CD4-positive, alpha-beta T cell treated with Interleukin-6 at 100 ng/mL for 8 hours (primary cell): ENCODE data around the gene TFB2M.

Experiments used
- DNase-seq: peaks from one replicate; pipeline ENCODE4 v3.0.0-alpha.2; 2020; ENCODE audit warnings: mixed read lengths, low spot score

TFB2M gene

DNA sequence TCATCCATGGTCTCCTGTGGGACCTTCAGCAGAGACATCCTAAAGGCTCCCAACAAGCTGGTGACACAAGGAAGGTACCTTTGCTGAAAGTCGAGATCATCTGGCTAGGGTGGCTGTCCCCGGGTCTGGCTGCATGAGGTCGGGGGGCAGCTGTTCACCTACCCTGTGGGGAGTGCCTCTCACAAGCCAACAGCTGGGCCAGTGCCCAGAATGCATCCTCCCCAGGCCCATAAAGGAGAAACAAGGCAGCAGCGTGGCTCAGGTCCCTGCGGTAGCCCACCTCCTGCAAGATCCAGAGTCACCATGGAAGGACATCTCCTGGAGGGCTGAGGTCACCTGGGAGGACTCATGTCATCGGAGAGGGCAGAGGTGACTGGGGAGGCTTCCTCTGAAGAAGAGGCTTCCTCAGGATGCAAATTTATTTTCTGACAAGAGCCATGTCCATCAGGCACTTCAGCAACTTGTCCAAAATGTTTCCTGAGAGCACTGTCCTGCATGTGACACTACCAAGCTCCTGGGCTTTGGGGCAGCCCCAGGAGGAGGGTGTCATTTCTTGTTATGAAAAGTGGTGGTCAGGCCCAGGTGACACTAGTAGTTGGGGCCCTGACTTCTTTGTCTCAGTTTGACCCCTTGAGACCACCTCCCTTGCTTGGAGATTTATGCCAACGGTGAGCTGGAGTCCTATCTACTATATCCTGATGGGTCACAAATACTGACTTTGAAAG is 52.3 kb downstream of the TFB2M start:
- DNase-seq, result no peak

DNA sequence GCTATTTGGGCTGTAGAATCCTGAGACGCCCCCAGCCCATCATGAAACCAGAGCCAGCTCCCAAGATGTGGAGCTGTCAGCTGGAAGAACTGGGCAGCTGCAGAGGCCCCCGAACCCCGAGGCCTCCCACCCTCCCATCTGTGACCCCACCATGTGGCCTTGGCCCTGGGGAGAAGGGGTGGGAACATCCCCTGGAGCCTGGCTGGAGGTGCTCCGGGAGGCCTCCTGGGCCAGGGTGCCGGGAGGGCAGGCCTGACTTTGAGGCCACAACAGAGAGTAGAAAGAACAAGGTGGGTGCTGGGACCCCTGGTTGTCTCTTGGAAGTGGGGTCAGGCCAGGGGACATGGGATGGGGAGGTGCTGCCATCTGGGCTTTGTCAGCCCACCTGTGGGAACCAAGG is 53.0 kb downstream of the TFB2M start:
- DNase-seq, result no peak

DNA sequence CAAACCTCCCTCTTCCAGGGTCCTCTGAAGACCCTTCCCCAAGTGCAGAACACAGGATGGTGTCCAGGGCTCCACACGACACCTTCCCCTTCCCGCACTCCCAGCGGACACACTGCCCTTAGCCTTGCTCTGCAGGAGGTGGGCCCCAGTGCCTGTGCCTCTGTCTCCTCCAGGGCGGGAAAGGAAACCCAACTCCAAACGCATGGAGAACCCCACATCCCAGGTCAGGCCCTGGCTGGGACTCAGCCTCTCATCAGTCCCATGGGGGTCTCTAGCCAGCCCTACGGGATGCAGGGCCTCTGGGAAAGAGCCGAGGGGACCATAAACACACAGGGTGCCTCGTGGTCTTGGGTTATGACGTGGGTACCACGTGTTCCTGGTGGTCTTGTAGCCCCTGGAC is 53.4 kb downstream of the TFB2M start:
- DNase-seq, result no peak

DNA sequence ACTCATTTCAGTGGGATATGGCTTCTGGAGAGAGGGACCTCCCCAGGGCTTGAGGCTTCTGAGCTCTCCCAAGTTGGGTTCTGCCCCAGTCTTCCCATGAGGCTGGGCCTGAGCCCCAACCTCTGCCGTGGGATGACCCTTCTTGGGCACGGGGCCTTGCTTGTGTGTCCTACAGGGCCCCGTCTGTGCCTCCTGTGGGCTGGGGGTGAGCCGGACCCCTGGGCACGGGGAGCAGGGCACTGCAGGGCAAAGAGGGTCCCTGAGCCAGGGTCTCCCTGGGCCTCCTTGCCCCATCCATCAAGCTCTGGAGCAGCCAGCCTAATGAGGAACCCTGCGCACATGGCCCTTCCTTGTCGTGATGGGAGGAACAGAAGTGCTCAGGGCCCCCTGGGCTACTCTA is 53.8 kb downstream of the TFB2M start:
- no peak for DNase-seq

DNA sequence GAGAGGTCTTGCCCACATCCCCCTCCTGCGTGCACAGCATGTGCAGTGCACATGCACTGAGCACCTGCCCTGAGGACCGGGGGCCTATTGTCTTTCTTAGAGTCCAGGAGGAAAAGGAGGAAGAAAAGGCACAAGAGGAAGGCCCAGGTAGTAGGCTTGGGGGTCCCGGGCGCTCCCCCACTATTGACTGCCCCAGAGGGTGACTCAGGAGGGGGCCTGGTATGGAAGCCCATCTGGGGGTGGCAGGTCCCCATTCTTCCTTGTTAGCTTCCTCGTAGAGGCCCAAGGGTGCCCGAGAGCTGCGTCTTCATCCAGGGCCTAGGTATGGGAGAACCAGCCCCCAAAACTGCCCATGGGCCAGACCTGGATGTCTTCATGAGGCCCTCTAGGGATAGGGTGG is 54.9 kb downstream of the TFB2M start:
- DNase-seq, result no peak

DNA sequence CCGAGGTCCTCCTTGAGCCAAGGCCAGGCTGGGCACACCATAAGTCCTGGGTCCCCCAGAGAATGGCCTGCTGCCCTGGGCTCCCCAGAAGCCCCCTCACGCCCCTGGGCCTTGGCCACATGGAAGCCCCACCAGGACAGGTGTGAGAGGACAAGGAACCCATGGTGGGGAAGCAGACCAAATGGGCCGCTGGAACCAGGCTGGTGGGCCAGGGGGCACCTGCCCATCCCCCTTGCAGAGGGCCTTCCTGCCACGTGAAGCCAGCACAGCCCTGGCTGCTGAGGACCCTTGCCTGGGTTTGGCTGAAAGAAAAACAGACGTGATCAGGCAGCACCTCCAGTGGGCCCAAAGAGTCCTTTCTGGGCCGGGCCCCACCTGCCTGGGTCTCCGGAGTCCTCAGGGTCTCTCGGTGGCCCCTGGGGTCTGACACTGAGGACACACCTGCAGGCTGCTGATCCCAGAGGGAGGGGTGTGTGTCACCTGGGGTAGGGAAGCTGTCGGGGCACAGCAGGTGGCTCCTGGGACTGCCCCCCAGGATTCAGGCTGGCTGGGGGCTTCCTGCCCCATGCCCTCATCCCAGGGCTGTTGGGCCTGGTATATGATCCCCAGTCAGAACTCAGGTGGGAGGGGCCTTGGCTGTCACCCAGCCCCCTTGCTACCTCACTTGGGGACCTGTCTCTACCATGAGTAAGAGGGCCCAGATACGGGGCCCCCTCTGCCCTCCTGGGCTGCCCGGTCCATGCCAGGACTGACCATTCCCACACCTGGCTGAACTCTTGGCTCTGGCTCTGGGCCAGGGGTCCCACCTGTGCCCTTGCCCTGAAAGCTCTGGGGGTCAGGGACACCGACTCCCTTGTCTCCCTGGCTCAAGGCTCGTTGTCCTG is 55.7 kb downstream of the TFB2M start:
- DNase-seq, result no peak

DNA sequence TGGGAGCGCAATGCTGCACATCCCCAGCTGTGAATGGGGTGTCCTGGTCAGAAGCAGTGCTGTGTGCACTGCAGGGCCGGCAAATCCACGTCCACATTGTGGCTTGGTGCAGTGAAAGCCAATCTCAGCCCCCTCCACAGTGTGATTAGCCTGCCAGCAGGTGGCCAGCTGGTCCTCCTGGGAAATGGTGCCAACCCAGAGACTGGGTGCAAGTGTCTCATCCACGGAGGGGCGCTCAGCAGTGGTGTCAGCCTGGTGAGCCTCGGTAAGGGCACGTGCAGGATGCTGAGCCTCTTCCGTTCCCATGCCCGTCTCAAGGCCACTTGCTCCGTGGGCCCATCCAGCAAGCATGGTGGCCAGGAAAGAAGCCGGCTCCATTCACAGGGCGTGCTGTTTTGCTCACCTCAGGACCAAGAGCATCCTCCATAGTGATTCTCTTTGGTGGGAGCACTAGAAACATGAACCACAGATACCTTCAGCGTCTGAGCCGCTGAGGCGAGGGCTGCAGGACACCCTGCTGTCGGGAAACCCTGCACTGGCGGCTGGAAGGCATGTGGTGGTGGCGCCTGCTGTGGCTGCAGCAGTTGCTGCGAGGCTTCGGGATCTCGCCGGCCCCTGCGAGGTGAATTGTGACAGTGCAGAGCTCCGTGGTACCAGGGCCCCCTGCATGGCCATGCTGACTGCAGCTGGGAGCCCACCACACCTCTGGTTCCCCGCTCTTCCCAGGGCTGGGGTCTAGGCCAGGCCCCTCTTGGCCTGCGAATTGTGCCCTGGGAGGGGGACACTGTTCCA is 57.0 kb downstream of the TFB2M start:
- no peak for DNase-seq

DNA sequence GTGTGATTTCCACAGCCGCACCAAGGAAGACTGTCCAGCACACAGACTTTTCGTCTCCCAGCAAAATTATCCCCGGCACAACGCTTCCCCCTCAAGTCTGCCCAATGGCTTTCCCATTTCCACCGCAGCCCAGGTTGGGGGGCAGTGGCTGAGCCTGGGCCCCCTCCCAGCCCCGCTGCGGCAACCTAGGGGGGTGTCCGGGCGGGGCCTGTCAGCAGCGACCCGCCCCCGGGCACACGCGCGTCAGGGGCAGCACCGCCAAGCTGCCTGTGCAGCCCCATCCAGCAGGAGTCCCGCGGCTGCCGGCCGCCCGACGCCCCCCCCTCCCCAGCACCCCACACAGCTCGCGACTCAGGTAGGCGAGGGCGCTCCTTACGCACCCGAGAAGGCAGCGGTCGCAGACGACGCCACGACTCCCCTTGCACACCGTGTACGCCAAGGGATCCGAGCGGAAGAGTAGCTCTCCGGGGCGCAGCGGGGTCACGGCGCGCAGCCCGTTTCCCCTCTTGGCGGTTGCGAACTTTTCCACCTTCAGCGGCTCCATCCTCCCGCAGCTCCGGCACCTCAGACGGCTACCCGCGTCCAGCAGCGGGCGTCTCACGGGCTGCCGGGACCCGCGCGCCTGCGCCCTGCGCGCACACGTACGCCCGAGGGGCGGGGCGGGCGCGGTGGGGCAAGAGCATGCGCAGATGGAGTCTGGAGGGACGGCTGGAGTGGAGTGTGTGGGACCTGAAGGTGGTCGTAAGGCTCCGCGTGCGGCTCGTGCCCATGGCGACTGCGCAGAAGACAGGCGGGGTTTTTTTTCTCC is 59.2 kb downstream of the TFB2M start, which contains the start of gene SMYD3:
Gene SMYD3, minus strand, starts transcription at position 606 of the 808 bp plus-strand sequence.
- DNase-seq, result peak; percentile 82

DNA sequence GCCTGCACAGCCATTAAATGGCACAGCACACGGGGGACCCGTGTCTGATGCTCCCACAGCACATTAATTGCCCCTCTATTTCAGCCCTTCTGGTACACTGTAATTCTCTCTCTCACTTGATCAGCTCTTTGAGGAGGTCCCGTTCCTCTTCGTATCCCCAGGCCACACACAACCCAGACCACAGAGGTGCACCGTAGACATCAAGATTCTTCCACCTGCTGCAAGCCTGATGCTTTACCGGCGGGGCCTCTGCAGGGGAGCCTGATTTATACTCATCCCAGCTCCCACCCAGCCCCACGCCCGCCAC is 59.7 kb downstream of the TFB2M start:
- DNase-seq, result no peak

DNA sequence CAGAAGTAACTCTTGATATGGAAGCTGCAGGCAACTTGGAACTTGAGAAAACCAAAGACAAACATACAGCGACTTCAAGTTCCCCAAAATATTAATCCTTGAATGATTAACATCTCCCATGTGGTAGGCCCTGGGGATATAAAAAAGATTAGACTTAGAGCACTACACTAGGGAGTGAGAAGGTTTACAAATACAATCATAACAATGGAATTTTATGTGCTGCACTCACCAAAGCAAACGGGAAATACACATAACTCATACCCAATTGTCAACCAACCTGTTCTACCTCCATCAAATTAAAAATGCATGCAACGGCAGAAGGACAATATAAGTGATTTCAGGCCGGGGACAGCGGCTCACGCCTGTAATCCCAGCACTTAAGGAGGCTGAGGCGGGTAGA is 62.7 kb downstream of the TFB2M start:
- DNase-seq, result no peak

DNA sequence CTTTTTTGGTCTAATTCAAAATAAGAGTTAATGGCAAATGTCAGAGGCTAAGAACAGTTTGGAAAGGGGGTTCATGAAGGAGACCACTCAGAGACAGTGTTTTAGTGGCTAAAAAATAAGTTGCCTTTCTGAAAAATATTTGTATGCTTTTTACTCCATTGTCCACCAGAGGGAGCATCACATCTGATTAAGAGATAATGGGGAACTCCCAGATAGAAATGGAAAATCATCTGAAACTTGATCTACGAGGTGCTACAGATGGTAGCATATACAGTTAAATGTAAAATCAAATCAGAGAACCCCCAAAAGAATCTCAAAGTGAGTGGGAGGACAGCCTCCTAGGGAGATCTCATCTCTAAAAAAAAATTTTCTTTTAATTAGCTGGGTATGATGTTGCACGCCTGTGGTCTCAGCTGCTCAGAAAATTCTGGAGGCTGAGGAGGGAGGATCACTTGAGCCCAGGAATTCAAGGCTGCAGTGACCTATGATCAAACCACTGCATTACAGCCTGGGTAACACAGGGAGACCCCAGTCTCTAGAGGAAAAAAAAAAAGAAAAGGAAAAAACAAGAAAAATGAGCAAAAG is 68.6 kb downstream of the TFB2M start:
- DNase-seq, result peak; percentile 67

DNA sequence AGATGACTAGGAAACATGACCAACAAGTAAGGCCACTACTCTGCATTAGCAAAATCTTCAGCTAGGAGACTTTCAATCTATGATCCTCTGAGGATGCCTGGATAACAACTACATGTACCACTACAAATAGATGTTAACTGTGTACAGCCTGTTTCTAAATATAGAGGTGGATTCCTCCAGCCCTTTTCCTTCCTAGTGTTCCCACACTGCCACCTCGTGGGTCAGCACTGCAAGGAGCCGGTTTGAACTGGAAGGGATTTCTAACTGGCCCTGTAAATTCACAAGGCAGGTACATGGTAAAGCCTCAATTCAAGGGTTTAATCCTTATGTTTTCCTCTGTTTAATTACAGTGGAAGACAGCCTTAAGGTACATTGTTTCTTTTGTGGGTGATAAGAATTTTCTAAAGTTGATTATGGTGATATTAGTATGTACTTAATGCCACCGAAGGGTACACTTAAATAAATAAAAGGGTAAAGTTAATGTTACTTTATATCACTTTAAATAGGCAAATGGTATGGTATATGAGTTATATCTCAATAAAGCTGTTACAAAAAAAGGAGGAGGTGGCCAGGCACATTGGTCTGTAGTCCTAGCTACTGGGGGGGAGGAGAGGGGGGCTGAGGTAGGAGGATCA is 73.3 kb downstream of the TFB2M start:
- DNase-seq, result no peak

DNA sequence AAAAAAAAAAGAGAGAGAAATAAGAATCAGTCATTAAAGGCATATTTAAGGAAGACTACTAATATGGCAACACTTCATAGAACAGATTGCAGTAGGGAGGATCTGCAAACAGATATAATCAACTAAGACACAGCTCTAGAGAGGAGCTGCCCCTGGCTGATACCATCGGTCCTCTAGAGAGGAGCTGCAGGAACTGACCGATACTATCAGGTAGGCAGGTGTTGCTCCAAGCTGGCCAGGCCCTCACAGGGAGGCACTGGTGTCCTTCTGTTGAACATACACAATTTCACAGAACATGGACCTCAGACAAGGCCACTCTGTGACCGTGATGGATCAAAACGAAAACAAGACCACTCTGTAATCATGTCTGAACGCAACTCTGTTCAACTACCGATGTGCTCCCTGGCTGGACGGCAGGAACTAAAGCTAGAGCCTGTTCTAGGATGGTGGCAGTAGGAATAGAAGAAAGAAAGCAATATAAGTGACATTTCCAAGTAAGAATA is 74.5 kb downstream of the TFB2M start:
- no peak for DNase-seq
